Common myeloid progenitor, CD34-positive (primary cell): Measurements from ENCODE around the gene DESI1.

Experiments
- CTCF ChIA-PET: fragments of 350-600 bp; sonication (Branson Sonifier 250); formaldehyde crosslinking; loops from one replicate; lab custom pipeline; 2021; ENCODE audit warnings: antibody characterized with exemption; lab: Charles Lee
- POLR2A ChIA-PET: fragments of 350-600 bp; sonication (Branson Sonifier 250); formaldehyde crosslinking; loops from one replicate; lab custom pipeline; 2021; ENCODE audit warnings: antibody characterized with exemption; lab: Charles Lee
- DNase-seq, 3 donors: peaks; one replicate each; pipeline versions ENCODE4 v3.0.0 to v3.0.0-alpha.2; 2013
- H3K27ac ChIP-seq, 2 experiments: 1 replicate in 1 of 2; 2 replicates in 1 of 2; pipeline ENCODE4 v1.7.0; 2013; ENCODE audit warnings: inconsistent platforms in 2 of 2, low read length in 2 of 2, mild to moderate bottlenecking in 2 of 2, low read depth in 1 of 2, moderate library complexity in 1 of 2; ENCODE audit not compliant: severe bottlenecking in 2 of 2, insufficient read depth in 1 of 2, poor library complexity in 1 of 2
- H3K27me3 ChIP-seq, 5 experiments: replicated peaks in 2 of 5; 1 replicate in 3 of 5; 2 replicates in 2 of 5; pipeline versions ENCODE4 v1.6.1 to v1.7.0; 2013; ENCODE audit warnings: low read length in 4 of 5, mild to moderate bottlenecking in 2 of 5, moderate library complexity in 2 of 5, inconsistent platforms in 1 of 5; ENCODE audit not compliant: insufficient read depth in 5 of 5, control insufficient read depth in 4 of 5
- H3K36me3 ChIP-seq, 4 experiments: 1 replicate in 2 of 4; 2 replicates in 2 of 4; pipeline versions ENCODE4 v1.6.1 to v1.7.0; 2013; ENCODE audit warnings: low read length in 3 of 4, control low read depth in 1 of 4, mild to moderate bottlenecking in 1 of 4; ENCODE audit not compliant: control insufficient read depth in 4 of 4, insufficient read depth in 4 of 4
- H3K4me1 ChIP-seq, 4 experiments: 1 replicate in 3 of 4; 2 replicates in 1 of 4; pipeline versions ENCODE4 v1.6.1 to v1.7.1; 2013; ENCODE audit warnings: low read length in 3 of 4, mild to moderate bottlenecking in 3 of 4, control low read depth in 1 of 4, inconsistent platforms in 1 of 4, moderate library complexity in 1 of 4; ENCODE audit not compliant: control insufficient read depth in 4 of 4, insufficient read depth in 4 of 4; ENCODE audit errors: control extremely low read depth in 1 of 4
- H3K4me3 ChIP-seq, 7 experiments: 1 replicate in 4 of 7; 2 replicates in 3 of 7; pipeline versions ENCODE4 v1.5.1 to v1.7.0; 2013; ENCODE audit warnings: mild to moderate bottlenecking in 7 of 7, low read length in 6 of 7, moderate library complexity in 6 of 7, inconsistent platforms in 2 of 7, low read depth in 2 of 7, control low read depth in 1 of 7; ENCODE audit not compliant: insufficient read depth in 4 of 7, control insufficient read depth in 1 of 7; ENCODE audit errors: extremely low read depth in 1 of 7
- H3K9me3 ChIP-seq, 5 experiments: 1 replicate in 4 of 5; 2 replicates in 1 of 5; pipeline versions ENCODE4 v1.6.1 to v1.7.1; 2013; ENCODE audit warnings: low read length in 4 of 5, mild to moderate bottlenecking in 2 of 5, inconsistent platforms in 1 of 5, low read depth in 1 of 5, moderate library complexity in 1 of 5; ENCODE audit not compliant: control insufficient read depth in 4 of 5, insufficient read depth in 2 of 5; ENCODE audit errors: control extremely low read depth in 1 of 5
- WGBS: methylation state at CpG from one replicate; pipeline ENCODE4 v1.1.5; 2013; ENCODE audit not compliant: insufficient coverage; 5-methylcytosine and 5-hydroxymethylcytosine counted together

Gene DESI1

GRCh38 chr22:41551877-41552582 lies 68.8 kb downstream of the DESI1 start:
- H3K4me1 ChIP-seq = peaks cover 0 to 1% (median 0%) of the 10 kb centered on the region in 4 experiments
- H3K27ac ChIP-seq = no peak overlapping the region
- H3K4me3 ChIP-seq = no peak overlapping the region
- ChIA-PET CTCF (interaction anchor here (0.9 to 1.9 kb wide), 6 partner anchors 8 to 51 kb away, joined by 3 to 4 read pairs (median 4); no protein-coding TSS in a partner anchor), POLR2A (no interaction called here)
- WGBS = 96% methylated on average over 7 of the region's 11 CpGs
- peaks cover 0 to 27% (median 7%) of the 10 kb centered on the region in 5 experiments for H3K27me3 ChIP-seq
- no peaks in the 10 kb centered on the region for H3K9me3 ChIP-seq
- no peak for DNase-seq
- no peaks in the 10 kb centered on the region for H3K36me3 ChIP-seq

GRCh38 chr22:41550952-41551491 lies 69.8 kb downstream of the DESI1 start:
- POLR2A ChIA-PET = no interaction called here

GRCh38 chr22:41548830-41549211 lies 72.0 kb downstream of the DESI1 start:
- ChIA-PET CTCF (interaction anchor here (1.2 kb wide), 1 partner anchor 22 kb away, joined by 3 read pairs; no protein-coding TSS in a partner anchor), POLR2A (no interaction called here)
- H3K9me3 ChIP-seq = no peaks in the 10 kb centered on the region
- peaks cover 0 to 16% (median 4%) of the 10 kb centered on the region in 5 experiments for H3K27me3 ChIP-seq
- no peaks in the 10 kb centered on the region for H3K36me3 ChIP-seq
- no peak overlapping the region for H3K27ac ChIP-seq
- H3K4me3 ChIP-seq = no peak overlapping the region
- no peak for DNase-seq
- WGBS = 100% methylated on average over 4 of the region's 5 CpGs
- H3K4me1 ChIP-seq = peaks cover 0 to 12% (median 11%) of the 10 kb centered on the region in 4 experiments

More at GRCh38 chr22:41550952-41551491, 69.8 kb downstream of the DESI1 start:
- Histone ChIP-seq H3K4me3 (no peak overlapping the region), H3K9me3 (no peaks in the 10 kb centered on the region), H3K27ac (no peak overlapping the region), H3K27me3 (peaks cover 0 to 20% (median 6%) of the 10 kb centered on the region in 5 experiments), H3K4me1 (no peaks in the 10 kb centered on the region), H3K36me3 (no peaks in the 10 kb centered on the region)
- CTCF ChIA-PET = interaction anchor here (0.6 to 1.2 kb wide), 4 partner anchors 9 to 47 kb away, joined by 3 to 4 read pairs (median 4); no protein-coding TSS in a partner anchor
- WGBS = 100% methylated on average over 8 of the region's 12 CpGs
- no peak for DNase-seq
